CD4-positive, alpha-beta memory T cell (primary cell): Measurements from ENCODE around the gene SLC7A5. TPM values are rescaled to one million over a fixed set of nuclear protein-coding genes. Genes with fewer than 3 reads are reported as not detected.
"Not testable (repeated sequence)": the region's sequence is repeated elsewhere in the genome, so short reads cannot be mapped to it uniquely, and the experiment has no call there.

Source experiments
- CTCF ChIA-PET: fragments of 350-600 bp; sonication (Branson Sonifier 250); formaldehyde crosslinking; loops from one replicate; lab custom pipeline; 2021; ENCODE audit warnings: inconsistent platforms; ENCODE audit not compliant: partially characterized antibody; lab: Charles Lee
- POLR2A ChIA-PET: fragments of 350-600 bp; sonication (Branson Sonifier 250); formaldehyde crosslinking; loops from one replicate; lab custom pipeline; 2021; ENCODE audit not compliant: partially characterized antibody; lab: Charles Lee
- DNase-seq, 5 donors: peaks; one replicate each; pipeline versions ENCODE4 v3.0.0 to v3.0.0-alpha.2; 2020 to 2022; ENCODE audit warnings: mixed read lengths in 1 of 5
- H3K27ac ChIP-seq: one replicate; pipeline ENCODE4 v1.7.0; 2013; ENCODE audit warnings: low read depth, low read length
- H3K27me3 ChIP-seq: 2 replicates; pipeline ENCODE4 v1.7.0; 2013; ENCODE audit warnings: mild to moderate bottlenecking, low read length, moderate library complexity; ENCODE audit not compliant: insufficient read depth
- H3K36me3 ChIP-seq: 2 replicates; pipeline ENCODE4 v1.7.0; 2013; ENCODE audit warnings: mild to moderate bottlenecking, low read length, moderate library complexity; ENCODE audit not compliant: insufficient read depth
- H3K4me1 ChIP-seq: 2 replicates; pipeline ENCODE4 v1.7.0; 2013; ENCODE audit warnings: mild to moderate bottlenecking, low read length, moderate library complexity; ENCODE audit not compliant: insufficient read depth
- H3K4me3 ChIP-seq, 2 donors: one replicate each; pipeline ENCODE4 v1.7.0; 2013; ENCODE audit warnings: low read length in 2 of 2, mild to moderate bottlenecking in 1 of 2
- H3K9me3 ChIP-seq, 2 donors: one replicate each; pipeline ENCODE4 v1.7.0; 2013; ENCODE audit warnings: low read length in 2 of 2, control low read depth in 1 of 2; ENCODE audit not compliant: control insufficient read depth in 1 of 2
- H3K27ac Mint-ChIP-seq, 7 donors: one replicate each; pipeline ENCODE4 v1.8.0; 2020 to 2021; ENCODE audit warnings: mixed read lengths in 7 of 7, mild to moderate bottlenecking in 6 of 7, inconsistent platforms in 3 of 7, moderate library complexity in 3 of 7
- H3K27me3 Mint-ChIP-seq, 2 donors: one replicate each; pipeline ENCODE4 v1.8.0; 2020 to 2021; ENCODE audit warnings: mixed read lengths in 2 of 2
- H3K36me3 Mint-ChIP-seq, 2 donors: one replicate each; pipeline ENCODE4 v1.8.0; 2020 to 2021; ENCODE audit warnings: mixed read lengths in 2 of 2, inconsistent platforms in 1 of 2, mild to moderate bottlenecking in 1 of 2
- H3K4me1 Mint-ChIP-seq, 4 donors: one replicate each; pipeline ENCODE4 v1.8.0; 2020 to 2021; ENCODE audit warnings: mixed read lengths in 4 of 4, mild to moderate bottlenecking in 1 of 4
- H3K4me3 Mint-ChIP-seq, 8 donors: one replicate each; pipeline ENCODE4 v1.8.0; 2020 to 2021; ENCODE audit warnings: mixed read lengths in 8 of 8, mild to moderate bottlenecking in 7 of 8, moderate library complexity in 6 of 8, inconsistent platforms in 3 of 8
- H3K9me3 Mint-ChIP-seq, 8 donors: one replicate each; pipeline ENCODE4 v1.8.0; 2020 to 2021; ENCODE audit warnings: mixed read lengths in 8 of 8, mild to moderate bottlenecking in 5 of 8, inconsistent platforms in 3 of 8, moderate library complexity in 1 of 8
- intact Hi-C: fragments of 100-400 bp; cut with micrococcal nuclease; formaldehyde crosslinking; loops from one replicate; pipeline ENCODE4 v1.15.1; 2023
- polyA plus RNA-seq, 2 donors: library from polyadenylated mRNA; unstranded; fragments of 300-500 nt; fragmentation: Illumina TruSeq; gene quantifications; one replicate each; pipeline ENCODE4 v1.2.3, GENCODE V29; 2021
- total RNA-seq, 2 experiments: library from RNA; stranded (reverse); gene quantifications; one replicate each; pipeline ENCODE4 v1.2.3, GENCODE V29; 2021

Gene SLC7A5
- total and polyA plus RNA-seq, 4 experiments from 2014 or later, result 3.5 to 13.5 (median 9.2) TPM

GRCh38 chr16:87897521-87898505 is 28.5 kb upstream of the SLC7A5 start:
- intact Hi-C loops, result no loop called here
- Histone ChIP-seq H3K36me3 (no peaks in the 10 kb centered on the region), H3K4me3 (no peak overlapping the region), H3K9me3 (no peaks in the 10 kb centered on the region), H3K27ac (peak overlapping the region; percentile 34), H3K4me1 (peaks cover 34% of the 10 kb centered on the region), H3K27me3 (no peaks in the 10 kb centered on the region)
- ChIA-PET CTCF (interaction anchor here (0.7 to 7.6 kb wide), 9 partner anchors 8 to 128 kb away, joined by 3 to 37 read pairs (median 6); partner anchors contain the start of gene SLC7A5), POLR2A (interaction anchor here (0.8 to 2.5 kb wide), 6 partner anchors 23 to 119 kb away, joined by 4 to 7 read pairs (median 6); partner anchors contain the start of gene SLC7A5)
- peak in 3 of 5 donors; percentile 15 to 72 (median 33) for DNase-seq
- H3K27ac Mint-ChIP-seq, result peak overlapping the region; percentile 66 to 93 (median 76)
- H3K4me3 Mint-ChIP-seq, result peak overlapping the region; percentile 33 to 83 (median 73)
- no peaks in the 10 kb centered on the region for H3K36me3 Mint-ChIP-seq
- no peaks in the 10 kb centered on the region for H3K9me3 Mint-ChIP-seq
- H3K27me3 Mint-ChIP-seq, result no peaks in the 10 kb centered on the region
- peaks cover 22 to 37% (median 29%) of the 10 kb centered on the region in 4 donors for H3K4me1 Mint-ChIP-seq

- not testable (repeated sequence) for H3K9me3 ChIP-seq, H3K4me3 ChIP-seq
Measured at GRCh38 chr16:87896924-87897520, 27.7 kb upstream of the SLC7A5 start.

GRCh38 chr16:87896176-87896890 is 27.0 kb upstream of the SLC7A5 start:
- peaks cover 34% of the 10 kb centered on the region for H3K4me1 ChIP-seq
- intact Hi-C loops, H3K36me3 ChIP-seq, H3K4me3 ChIP-seq, H3K9me3 Mint-ChIP-seq, H3K27me3 Mint-ChIP-seq, H3K9me3 ChIP-seq, H3K27me3 ChIP-seq, H3K36me3 Mint-ChIP-seq: not testable (repeated sequence)
- Mint-ChIP-seq H3K4me1 (peaks cover 22 to 37% (median 29%) of the 10 kb centered on the region in 4 donors), H3K4me3 (peak overlapping the region in 7 of 8 donors; percentile 26 to 83 (median 70)), H3K27ac (peak overlapping the region; percentile 86 to 93 (median 89))
- ChIA-PET CTCF (interaction anchor here (1.2 to 7.6 kb wide), 7 partner anchors 10 to 117 kb away, joined by 5 to 37 read pairs (median 7); partner anchors contain the start of gene SLC7A5), POLR2A (interaction anchor here (1.0 to 2.2 kb wide), 7 partner anchors 21 to 131 kb away, joined by 3 to 6 read pairs (median 4); partner anchors contain the start of genes KLHDC4 and SLC7A5)
- H3K27ac ChIP-seq, result peak overlapping the region; percentile 13
- DNase-seq, result peak in 2 of 5 donors; percentile 8 to 52

More at GRCh38 chr16:87896924-87897520, 27.7 kb upstream of the SLC7A5 start:
- POLR2A ChIA-PET, result interaction anchor here (0.8 to 2.5 kb wide), 7 partner anchors 22 to 131 kb away, joined by 4 to 7 read pairs (median 5); partner anchors contain the start of genes KLHDC4 and SLC7A5
- DNase-seq, H3K36me3 Mint-ChIP-seq, intact Hi-C loops, H3K36me3 ChIP-seq, H3K27me3 Mint-ChIP-seq, H3K27me3 ChIP-seq, H3K9me3 Mint-ChIP-seq: not testable (repeated sequence)
- Histone ChIP-seq H3K4me1 (peaks cover 34% of the 10 kb centered on the region), H3K27ac (peak overlapping the region; percentile 34)
- CTCF ChIA-PET, result interaction anchor here (0.9 to 7.6 kb wide), 6 partner anchors 9 to 117 kb away, joined by 3 to 37 read pairs (median 6); partner anchors contain the start of gene SLC7A5
- Mint-ChIP-seq H3K4me3 (peak overlapping the region in 6 of 8 donors; percentile 43 to 83 (median 74)), H3K4me1 (peaks cover 22 to 37% (median 29%) of the 10 kb centered on the region in 4 donors), H3K27ac (peak overlapping the region; percentile 70 to 93 (median 89))

- Histone ChIP-seq H3K4me3 (no peak overlapping the region), H3K36me3 (no peaks in the 10 kb centered on the region), H3K4me1 (peaks cover 34% of the 10 kb centered on the region), H3K9me3 (no peaks in the 10 kb centered on the region), H3K27ac (peak overlapping the region; percentile 13), H3K27me3 (no peaks in the 10 kb centered on the region)
- peak overlapping the region in 6 of 8 donors; percentile 36 to 83 (median 68) for H3K4me3 Mint-ChIP-seq
- intact Hi-C loops, result no loop called here
- no peaks in the 10 kb centered on the region for H3K27me3 Mint-ChIP-seq
- POLR2A ChIA-PET, result interaction anchor here (1.0 to 1.8 kb wide), 5 partner anchors 21 to 130 kb away, joined by 3 to 5 read pairs (median 4); partner anchors contain the start of gene KLHDC4
- CTCF ChIA-PET, result interaction anchor here (1.2 to 7.6 kb wide), 5 partner anchors 10 to 116 kb away, joined by 5 to 37 read pairs (median 14); partner anchors contain the start of gene SLC7A5
- no peaks in the 10 kb centered on the region for H3K36me3 Mint-ChIP-seq
- no peaks in the 10 kb centered on the region for H3K9me3 Mint-ChIP-seq
- peak overlapping the region; percentile 66 to 93 (median 89) for H3K27ac Mint-ChIP-seq
- peak in 4 of 5 donors; percentile 17 to 86 (median 27) for DNase-seq
- H3K4me1 Mint-ChIP-seq, result peaks cover 22 to 37% (median 29%) of the 10 kb centered on the region in 4 donors
Measured at GRCh38 chr16:87895641-87896141, 26.4 kb upstream of the SLC7A5 start.

GRCh38 chr16:87894005-87894404 is 24.7 kb upstream of the SLC7A5 start:
- H3K4me3 Mint-ChIP-seq, H3K27me3 ChIP-seq, H3K27ac Mint-ChIP-seq, H3K27me3 Mint-ChIP-seq, H3K36me3 ChIP-seq, POLR2A ChIA-PET, H3K36me3 Mint-ChIP-seq, H3K9me3 ChIP-seq, H3K27ac ChIP-seq, H3K9me3 Mint-ChIP-seq, DNase-seq, intact Hi-C loops, H3K4me3 ChIP-seq: not testable (repeated sequence)
- CTCF ChIA-PET, result interaction anchor here (1.4 to 7.6 kb wide), 4 partner anchors 19 to 114 kb away, joined by 4 to 37 read pairs (median 25); partner anchors contain the start of gene SLC7A5
- peaks cover 22 to 37% (median 29%) of the 10 kb centered on the region in 4 donors for H3K4me1 Mint-ChIP-seq
- H3K4me1 ChIP-seq, result peaks cover 34% of the 10 kb centered on the region

- DNase-seq, result no peak
- peaks cover 10 to 18% (median 12%) of the 10 kb centered on the region in 4 donors for H3K4me1 Mint-ChIP-seq
- Histone ChIP-seq H3K27ac (no peak overlapping the region), H3K4me1 (peaks cover 16% of the 10 kb centered on the region), H3K36me3 (no peaks in the 10 kb centered on the region), H3K4me3 (no peak overlapping the region), H3K27me3 (no peaks in the 10 kb centered on the region), H3K9me3 (no peaks in the 10 kb centered on the region)
- H3K27me3 Mint-ChIP-seq, result peaks cover 0 to 2% of the 10 kb centered on the region in 2 donors
- intact Hi-C loops, result no loop called here
- no peaks in the 10 kb centered on the region for H3K36me3 Mint-ChIP-seq
- H3K4me3 Mint-ChIP-seq, result no peak overlapping the region
- no peak overlapping the region for H3K27ac Mint-ChIP-seq
- ChIA-PET POLR2A (no interaction called here), CTCF (no interaction called here)
- peaks cover 0 to 3% (median 0%) of the 10 kb centered on the region in 8 donors for H3K9me3 Mint-ChIP-seq
Measured at GRCh38 chr16:87891764-87892163, 22.5 kb upstream of the SLC7A5 start.
